Naive B cell (primary cell): ENCODE measurements around the gene INHA. TPM values are rescaled to one million over a fixed set of nuclear protein-coding genes. Genes with fewer than 3 reads are reported as not detected.

Experiments used
- ATAC-seq, 2 donors: fragments of 150-1000 bp; cut with Tn5 transposase; 2 replicates each; pipeline ENCODE4 v1.10.0; 2021; ENCODE audit warnings: low read depth in 2 of 2, mild to moderate bottlenecking in 2 of 2, moderate library complexity in 2 of 2
- DNase-seq: peaks from one replicate; pipeline ENCODE4 v3.0.0; 2022
- H3K27ac Mint-ChIP-seq, 6 donors: one replicate each; pipeline ENCODE4 v1.8.0; 2020 to 2022; ENCODE audit warnings: mild to moderate bottlenecking in 6 of 6, mixed read lengths in 6 of 6, moderate library complexity in 5 of 6, inconsistent platforms in 2 of 6
- H3K27me3 Mint-ChIP-seq, 3 donors: one replicate each; pipeline ENCODE4 v1.8.0; 2021 to 2022; ENCODE audit warnings: mixed read lengths in 3 of 3, mild to moderate bottlenecking in 1 of 3
- H3K36me3 Mint-ChIP-seq, 2 donors: one replicate each; pipeline ENCODE4 v1.8.0; 2020 to 2022; ENCODE audit warnings: mixed read lengths in 2 of 2, inconsistent platforms in 1 of 2, mild to moderate bottlenecking in 1 of 2
- H3K4me1 Mint-ChIP-seq, 3 donors: one replicate each; pipeline ENCODE4 v1.8.0; 2020 to 2022; ENCODE audit warnings: mixed read lengths in 3 of 3, inconsistent platforms in 1 of 3, mild to moderate bottlenecking in 1 of 3, moderate library complexity in 1 of 3
- H3K4me3 Mint-ChIP-seq, 8 donors: one replicate each; pipeline ENCODE4 v1.8.0; 2020 to 2022; ENCODE audit warnings: mild to moderate bottlenecking in 8 of 8, mixed read lengths in 8 of 8, moderate library complexity in 8 of 8, inconsistent platforms in 2 of 8
- H3K9me3 Mint-ChIP-seq, 7 donors: one replicate each; pipeline ENCODE4 v1.8.0; 2020 to 2022; ENCODE audit warnings: mixed read lengths in 7 of 7, mild to moderate bottlenecking in 5 of 7, inconsistent platforms in 2 of 7, moderate library complexity in 1 of 7
- polyA plus RNA-seq, 6 donors: library from polyadenylated mRNA; unstranded; fragments of 300-500 nt; fragmentation: Illumina TruSeq; gene quantifications; one replicate each; pipeline ENCODE4 v1.2.3, GENCODE V29; 2021; ENCODE audit warnings: low read depth in 6 of 6

The INHA gene, protein sequence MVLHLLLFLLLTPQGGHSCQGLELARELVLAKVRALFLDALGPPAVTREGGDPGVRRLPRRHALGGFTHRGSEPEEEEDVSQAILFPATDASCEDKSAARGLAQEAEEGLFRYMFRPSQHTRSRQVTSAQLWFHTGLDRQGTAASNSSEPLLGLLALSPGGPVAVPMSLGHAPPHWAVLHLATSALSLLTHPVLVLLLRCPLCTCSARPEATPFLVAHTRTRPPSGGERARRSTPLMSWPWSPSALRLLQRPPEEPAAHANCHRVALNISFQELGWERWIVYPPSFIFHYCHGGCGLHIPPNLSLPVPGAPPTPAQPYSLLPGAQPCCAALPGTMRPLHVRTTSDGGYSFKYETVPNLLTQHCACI
- not detected for polyA plus RNA-seq

DNA sequence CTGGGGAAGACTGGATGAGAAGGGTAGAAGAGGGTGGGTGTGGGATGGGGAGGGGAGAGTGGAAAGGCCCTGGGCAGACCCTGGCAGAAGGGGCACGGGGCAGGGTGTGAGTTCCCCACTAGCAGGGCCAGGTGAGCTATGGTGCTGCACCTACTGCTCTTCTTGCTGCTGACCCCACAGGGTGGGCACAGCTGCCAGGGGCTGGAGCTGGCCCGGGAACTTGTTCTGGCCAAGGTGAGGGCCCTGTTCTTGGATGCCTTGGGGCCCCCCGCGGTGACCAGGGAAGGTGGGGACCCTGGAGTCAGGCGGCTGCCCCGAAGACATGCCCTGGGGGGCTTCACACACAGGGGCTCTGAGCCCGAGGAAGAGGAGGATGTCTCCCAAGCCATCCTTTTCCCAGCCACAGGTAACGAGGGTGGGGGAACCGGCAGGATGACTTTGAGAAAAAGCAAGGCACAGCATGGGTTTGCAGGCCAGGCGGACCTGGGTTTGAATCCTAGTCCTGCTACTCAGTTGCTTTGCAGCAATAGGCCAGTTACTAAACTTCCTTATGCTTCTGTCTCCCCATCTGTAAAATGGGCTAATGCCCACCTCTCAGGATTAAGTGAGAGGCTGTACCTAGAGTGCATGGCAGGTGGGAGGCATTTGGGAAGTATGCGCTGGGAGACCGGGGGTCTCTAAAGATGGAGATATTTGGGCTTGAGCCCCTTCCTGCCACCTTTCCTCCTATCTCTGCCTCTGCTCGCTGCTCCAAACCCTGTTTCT is at the start of gene INHA:
Gene INHA, plus strand, starts transcription at position 74 of the 765 bp plus-strand sequence. Its CDS starts 65 bp downstream, at position 139.
- Mint-ChIP-seq H3K36me3 (no peaks in the 10 kb centered on the region), H3K9me3 (no peaks in the 10 kb centered on the region), H3K27me3 (peaks cover 40 to 81% (median 74%) of the 10 kb centered on the region in 3 donors), H3K4me1 (peaks cover 5 to 7% (median 7%) of the 10 kb centered on the region in 3 donors), H3K27ac (no peak within 1 kb of the TSS), H3K4me3 (peak within 1 kb of the TSS in 7 of 8 donors; percentile 19 to 73 (median 42))
- DNase-seq (no peak), ATAC-seq (no peak)

DNA sequence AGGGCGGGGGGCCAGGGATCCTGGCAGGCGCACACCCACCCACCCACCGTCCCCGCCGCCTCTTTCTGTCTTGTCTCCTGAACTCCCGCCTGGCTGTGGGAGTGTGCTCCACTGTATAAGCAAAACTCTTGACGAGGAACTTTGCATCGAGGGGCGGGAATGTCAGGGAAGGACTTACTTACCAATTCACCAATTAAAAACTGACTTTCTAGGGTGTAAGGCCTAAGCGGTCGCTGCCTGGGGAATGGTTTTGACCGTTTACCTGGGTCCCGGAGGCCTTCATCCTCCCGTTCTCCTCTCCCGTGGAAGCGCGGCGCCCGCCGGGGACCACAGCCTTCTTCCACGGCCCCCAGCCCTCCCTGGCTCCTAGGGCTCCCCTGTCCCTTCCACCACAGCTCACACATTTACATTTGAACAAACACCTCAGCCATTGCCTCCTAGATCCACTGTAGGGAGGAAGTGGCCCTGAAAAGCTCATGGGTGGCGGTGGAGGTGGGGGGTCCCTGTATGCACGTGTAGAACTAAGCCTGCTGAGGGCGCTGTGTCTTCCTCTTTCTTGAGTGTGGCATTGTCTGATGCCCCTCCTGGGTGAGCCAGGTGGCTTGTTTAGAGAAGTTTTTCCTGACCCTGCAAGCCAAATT is 49.0 kb upstream of the INHA start:
- DNase-seq (no peak), ATAC-seq (peak; percentile 62 to 66)
- no peaks in the 10 kb centered on the region for H3K9me3 Mint-ChIP-seq
- no peak overlapping the region for H3K27ac Mint-ChIP-seq
- H3K4me3 Mint-ChIP-seq: peak overlapping the region in 5 of 8 donors; percentile 17 to 66 (median 59)
- H3K4me1 Mint-ChIP-seq: peaks cover 14 to 18% (median 15%) of the 10 kb centered on the region in 3 donors
- peaks cover 0 to 11% of the 10 kb centered on the region in 2 donors for H3K36me3 Mint-ChIP-seq
- H3K27me3 Mint-ChIP-seq: peaks cover 71 to 90% (median 86%) of the 10 kb centered on the region in 3 donors

DNA sequence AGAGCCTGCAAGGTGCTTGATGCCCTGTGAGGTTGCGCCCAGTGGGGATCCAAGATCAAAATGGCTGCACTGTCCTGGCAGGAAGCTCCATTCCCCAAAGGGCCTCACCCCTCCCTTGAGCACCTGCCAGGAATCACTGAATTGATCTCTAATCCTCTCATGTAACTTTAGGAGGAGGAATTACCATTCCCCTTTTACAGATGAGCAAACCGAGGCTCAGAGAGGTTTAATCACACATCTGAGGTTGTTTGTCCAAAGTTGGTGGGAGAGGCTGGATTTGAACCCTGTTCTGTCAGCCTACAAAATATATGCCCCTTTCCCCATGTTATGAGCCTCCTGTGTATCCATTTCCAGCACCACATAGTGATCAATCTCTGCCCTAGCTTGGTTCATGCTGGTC is 47.3 kb upstream of the INHA start:
- H3K4me1 Mint-ChIP-seq: peaks cover 14 to 20% (median 15%) of the 10 kb centered on the region in 3 donors
- H3K27ac Mint-ChIP-seq: no peak overlapping the region
- H3K9me3 Mint-ChIP-seq: no peaks in the 10 kb centered on the region
- H3K4me3 Mint-ChIP-seq: no peak overlapping the region
- no peak for ATAC-seq
- peaks cover 74 to 90% (median 82%) of the 10 kb centered on the region in 3 donors for H3K27me3 Mint-ChIP-seq
- H3K36me3 Mint-ChIP-seq: peaks cover 0 to 11% of the 10 kb centered on the region in 2 donors
- DNase-seq: no peak

DNA sequence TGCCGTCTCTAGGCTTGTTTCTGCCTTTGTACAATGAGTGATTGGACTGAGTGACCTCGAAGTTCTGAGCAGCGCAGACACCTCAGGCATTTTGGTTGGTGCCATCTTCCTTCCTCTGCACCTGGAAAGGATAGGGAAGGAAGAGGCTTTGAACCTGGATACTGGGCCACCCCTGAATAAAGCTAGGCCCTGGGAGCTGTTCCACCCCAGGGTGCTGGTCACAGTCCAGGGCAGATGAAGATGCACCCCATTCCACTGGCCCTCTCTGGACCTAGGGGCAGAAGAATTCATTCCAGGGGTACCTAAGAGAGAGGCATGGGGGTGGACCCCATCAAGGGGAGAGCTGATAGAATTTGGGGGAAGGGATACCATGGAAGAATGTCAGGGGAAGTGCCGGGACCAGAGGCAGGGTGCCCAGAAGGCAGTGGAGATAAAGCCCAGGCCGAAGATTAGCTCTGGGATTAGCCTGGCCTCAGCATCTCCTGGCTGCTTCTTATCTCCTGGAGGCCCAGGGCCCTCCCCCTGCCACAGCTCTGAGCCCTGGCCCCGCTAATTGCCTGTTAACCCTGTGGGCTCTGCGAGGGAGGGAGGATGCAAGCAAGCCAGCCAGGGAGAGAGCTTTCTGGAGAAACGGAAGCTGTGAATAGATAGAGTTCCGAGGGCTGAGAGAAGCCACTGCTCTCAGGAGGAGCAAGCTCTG is 46.4 kb upstream of the INHA start:
- H3K27me3 Mint-ChIP-seq: peaks cover 73 to 90% (median 82%) of the 10 kb centered on the region in 3 donors

DNA sequence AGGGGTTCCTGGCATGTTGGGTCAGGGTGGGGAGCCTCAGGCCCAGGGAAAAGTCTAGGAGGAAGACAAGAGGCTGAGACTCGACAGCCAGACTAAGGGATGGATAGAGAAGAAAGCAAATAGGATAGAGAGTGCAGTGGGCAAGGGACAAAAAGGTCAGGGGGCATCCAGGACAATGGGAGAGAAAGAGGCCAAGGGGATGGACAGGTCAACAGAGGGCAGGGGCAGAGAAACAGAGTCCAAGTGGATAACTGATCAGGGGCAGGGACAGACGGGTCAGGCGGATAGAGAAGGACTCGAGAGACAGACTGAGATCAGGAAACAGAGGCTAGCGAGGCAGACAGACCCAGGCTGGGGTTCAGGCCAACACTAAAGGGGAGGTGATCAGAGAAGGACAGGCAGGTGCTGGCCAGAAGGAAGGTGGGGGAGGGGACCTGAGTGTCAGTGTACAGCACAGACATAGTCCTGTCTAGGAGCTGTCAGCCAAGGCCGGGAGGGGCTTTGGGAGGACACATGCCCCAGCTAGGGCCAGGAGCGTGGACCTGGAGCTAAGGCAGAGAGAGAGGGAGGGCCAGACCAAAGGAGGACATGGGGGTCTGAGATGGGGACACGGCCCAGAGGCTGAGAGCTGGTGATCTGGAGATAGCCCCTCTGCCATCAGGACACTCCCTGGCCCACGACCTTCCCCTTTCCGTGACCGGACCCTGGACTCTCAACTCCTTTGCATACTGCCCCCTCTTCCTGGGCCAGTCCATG is 45.6 kb upstream of the INHA start:
- no peak for DNase-seq
- no peaks in the 10 kb centered on the region for H3K9me3 Mint-ChIP-seq
- peaks cover 78 to 90% (median 82%) of the 10 kb centered on the region in 3 donors for H3K27me3 Mint-ChIP-seq
- no peak overlapping the region for H3K4me3 Mint-ChIP-seq
- peak overlapping the region in 1 of 6 donors; percentile 81 for H3K27ac Mint-ChIP-seq
- peaks cover 0 to 8% of the 10 kb centered on the region in 2 donors for H3K36me3 Mint-ChIP-seq
- peaks cover 18 to 21% (median 19%) of the 10 kb centered on the region in 3 donors for H3K4me1 Mint-ChIP-seq
- no peak for ATAC-seq

More for the DNA sequence above, 46.4 kb upstream of the INHA start:
- H3K27ac Mint-ChIP-seq: no peak overlapping the region
- no peak overlapping the region for H3K4me3 Mint-ChIP-seq
- DNase-seq (no peak), ATAC-seq (no peak)
- peaks cover 20 to 26% (median 21%) of the 10 kb centered on the region in 3 donors for H3K4me1 Mint-ChIP-seq
- H3K9me3 Mint-ChIP-seq: no peaks in the 10 kb centered on the region
- H3K36me3 Mint-ChIP-seq: peaks cover 0 to 11% of the 10 kb centered on the region in 2 donors

DNA sequence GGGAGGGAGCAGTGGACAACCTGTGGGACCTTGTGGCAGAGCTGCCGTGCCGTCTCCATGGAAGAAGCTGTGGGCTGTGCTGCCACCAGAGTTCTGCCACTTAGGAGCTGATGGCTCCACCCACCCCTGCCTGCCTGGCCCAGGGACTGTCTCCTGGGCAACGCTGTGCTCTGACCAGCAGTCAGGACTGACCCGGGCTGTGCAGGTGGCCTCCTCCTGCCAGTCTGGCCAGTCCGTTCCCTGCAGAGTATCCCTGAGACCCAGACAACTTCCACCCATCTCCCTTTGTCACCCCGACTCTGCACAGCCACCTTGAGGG is 45.1 kb upstream of the INHA start:
- peaks cover 13 to 16% (median 14%) of the 10 kb centered on the region in 3 donors for H3K4me1 Mint-ChIP-seq
- H3K9me3 Mint-ChIP-seq: no peaks in the 10 kb centered on the region
- peaks cover 73 to 89% (median 80%) of the 10 kb centered on the region in 3 donors for H3K27me3 Mint-ChIP-seq
- H3K4me3 Mint-ChIP-seq: no peak overlapping the region
- peaks cover 0 to 3% of the 10 kb centered on the region in 2 donors for H3K36me3 Mint-ChIP-seq
- H3K27ac Mint-ChIP-seq: peak overlapping the region in 1 of 6 donors; percentile 60
- DNase-seq: no peak
- no peak for ATAC-seq

DNA sequence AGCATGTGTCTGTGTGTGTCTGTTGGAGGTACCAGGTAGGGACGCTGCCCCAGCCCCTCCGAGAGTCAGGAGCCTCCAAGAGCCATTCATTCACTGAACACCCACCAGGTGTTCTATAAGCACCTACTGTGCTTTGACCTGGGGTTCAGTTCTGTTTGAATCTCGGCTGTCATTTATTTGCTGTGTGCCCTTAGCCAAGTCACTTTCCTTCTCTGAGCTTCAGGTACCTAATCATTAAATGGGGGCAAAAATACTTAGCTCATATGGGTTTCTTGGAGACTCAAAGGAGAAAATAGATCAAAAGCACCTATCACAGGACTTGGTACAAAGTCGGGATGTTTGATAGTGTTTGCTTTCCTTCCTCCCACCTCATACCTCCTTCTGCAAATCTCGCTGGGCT is 44.6 kb upstream of the INHA start:
- H3K4me1 Mint-ChIP-seq: peaks cover 11 to 15% (median 12%) of the 10 kb centered on the region in 3 donors
- H3K27ac Mint-ChIP-seq: no peak overlapping the region
- no peaks in the 10 kb centered on the region for H3K9me3 Mint-ChIP-seq
- ATAC-seq (no peak), DNase-seq (no peak)
- no peak overlapping the region for H3K4me3 Mint-ChIP-seq
- peaks cover 71 to 89% (median 79%) of the 10 kb centered on the region in 3 donors for H3K27me3 Mint-ChIP-seq
- H3K36me3 Mint-ChIP-seq: no peaks in the 10 kb centered on the region

DNA sequence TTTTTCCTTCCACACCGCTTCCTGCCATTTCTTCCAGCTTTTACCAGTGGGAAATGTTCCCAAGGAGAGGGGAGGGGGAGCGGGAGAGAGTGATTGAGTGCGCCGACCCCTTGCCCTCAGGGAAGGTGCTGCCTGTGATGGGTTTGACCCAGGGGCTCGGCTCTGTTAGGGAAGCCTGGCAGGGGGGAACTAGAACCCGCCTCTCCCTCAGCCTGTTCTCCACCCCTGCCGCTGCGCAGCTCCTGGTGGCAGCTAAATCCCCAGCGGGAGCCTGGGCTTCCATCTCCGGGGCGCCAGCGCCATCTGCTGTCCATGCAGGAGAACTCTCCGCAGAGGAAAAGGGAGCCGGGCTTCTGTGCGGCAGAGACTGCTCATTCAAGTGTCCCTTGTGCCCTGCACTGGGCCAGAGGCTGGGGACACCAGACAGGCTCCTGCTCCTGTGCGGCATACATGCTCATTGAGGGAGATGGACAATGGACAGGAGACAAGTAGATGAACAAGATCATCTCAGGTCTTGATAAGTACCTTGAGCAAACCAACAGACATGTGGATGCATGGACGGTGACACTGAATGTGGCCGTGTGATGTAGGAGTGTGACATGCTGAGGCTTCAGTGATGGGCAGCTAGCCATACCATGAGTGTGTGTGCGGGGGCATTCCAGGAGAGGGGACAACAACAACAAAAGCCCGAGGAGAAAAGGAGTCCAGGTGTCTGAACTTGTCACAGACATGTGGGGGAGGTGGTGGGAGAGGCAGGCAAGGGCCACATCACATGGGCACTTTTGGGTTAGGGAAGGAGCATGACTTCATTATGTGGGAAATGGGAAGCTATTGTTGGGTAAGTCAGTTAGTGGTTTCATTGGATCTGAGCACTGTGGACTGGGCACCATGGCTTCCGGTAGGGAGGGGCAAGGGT is 41.8 kb upstream of the INHA start:
- no peak overlapping the region for H3K27ac Mint-ChIP-seq
- H3K4me3 Mint-ChIP-seq: peak overlapping the region in 1 of 8 donors; percentile 67
- no peaks in the 10 kb centered on the region for H3K36me3 Mint-ChIP-seq
- no peaks in the 10 kb centered on the region for H3K9me3 Mint-ChIP-seq
- H3K27me3 Mint-ChIP-seq: peaks cover 56 to 83% (median 79%) of the 10 kb centered on the region in 3 donors
- ATAC-seq (peak; percentile 84 to 91), DNase-seq (peak; percentile 72)
- peaks cover 6 to 9% (median 8%) of the 10 kb centered on the region in 3 donors for H3K4me1 Mint-ChIP-seq

DNA sequence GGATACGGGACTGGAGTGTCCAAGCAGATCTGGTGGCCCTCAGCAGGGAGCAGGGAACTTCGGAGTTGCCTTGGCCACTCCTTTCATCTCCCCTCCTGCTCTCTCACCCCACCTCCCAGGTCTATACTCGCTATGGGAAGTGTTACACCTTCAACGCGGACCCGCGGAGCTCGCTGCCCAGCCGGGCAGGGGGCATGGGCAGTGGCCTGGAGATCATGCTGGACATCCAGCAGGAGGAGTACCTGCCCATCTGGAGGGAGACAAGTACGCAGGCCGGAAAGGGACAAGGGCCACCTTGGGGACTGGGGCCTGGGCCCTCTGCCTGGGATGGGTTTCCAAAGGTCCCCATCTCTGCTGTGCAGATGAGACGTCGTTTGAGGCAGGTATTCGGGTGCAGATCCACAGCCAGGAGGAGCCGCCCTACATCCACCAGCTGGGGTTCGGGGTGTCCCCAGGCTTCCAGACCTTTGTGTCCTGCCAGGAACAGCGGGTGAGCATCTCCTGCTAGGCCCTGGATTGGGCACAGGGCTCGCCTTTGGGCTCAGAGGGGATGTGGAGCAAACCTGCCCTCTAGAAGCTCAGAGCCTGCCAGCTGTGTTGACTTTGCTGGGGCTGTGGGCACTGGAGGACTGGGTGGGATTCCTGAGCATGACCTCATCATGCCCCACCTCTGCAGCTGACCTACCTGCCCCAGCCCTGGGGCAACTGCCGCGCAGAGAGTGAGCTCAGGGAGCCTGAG is 40.3 kb upstream of the INHA start:
- Mint-ChIP-seq H3K4me3 (no peak overlapping the region), H3K36me3 (no peaks in the 10 kb centered on the region), H3K27ac (no peak overlapping the region), H3K9me3 (no peaks in the 10 kb centered on the region), H3K4me1 (peaks cover 6 to 11% (median 8%) of the 10 kb centered on the region in 3 donors), H3K27me3 (peaks cover 52 to 83% (median 78%) of the 10 kb centered on the region in 3 donors)
- DNase-seq: no peak
- ATAC-seq: no peak

DNA sequence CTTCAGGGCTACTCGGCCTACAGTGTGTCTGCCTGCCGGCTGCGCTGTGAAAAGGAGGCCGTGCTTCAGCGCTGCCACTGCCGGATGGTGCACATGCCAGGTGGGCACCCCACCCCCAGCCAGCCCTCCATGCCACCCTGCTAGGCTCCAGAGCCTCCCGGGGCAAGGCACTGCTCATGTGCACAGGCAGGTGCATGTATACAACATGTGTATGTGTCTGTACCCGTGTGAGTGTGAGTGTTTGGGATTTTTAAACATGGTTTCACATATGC is 39.8 kb upstream of the INHA start:
- H3K27me3 Mint-ChIP-seq: peaks cover 48 to 83% (median 78%) of the 10 kb centered on the region in 3 donors

DNA sequence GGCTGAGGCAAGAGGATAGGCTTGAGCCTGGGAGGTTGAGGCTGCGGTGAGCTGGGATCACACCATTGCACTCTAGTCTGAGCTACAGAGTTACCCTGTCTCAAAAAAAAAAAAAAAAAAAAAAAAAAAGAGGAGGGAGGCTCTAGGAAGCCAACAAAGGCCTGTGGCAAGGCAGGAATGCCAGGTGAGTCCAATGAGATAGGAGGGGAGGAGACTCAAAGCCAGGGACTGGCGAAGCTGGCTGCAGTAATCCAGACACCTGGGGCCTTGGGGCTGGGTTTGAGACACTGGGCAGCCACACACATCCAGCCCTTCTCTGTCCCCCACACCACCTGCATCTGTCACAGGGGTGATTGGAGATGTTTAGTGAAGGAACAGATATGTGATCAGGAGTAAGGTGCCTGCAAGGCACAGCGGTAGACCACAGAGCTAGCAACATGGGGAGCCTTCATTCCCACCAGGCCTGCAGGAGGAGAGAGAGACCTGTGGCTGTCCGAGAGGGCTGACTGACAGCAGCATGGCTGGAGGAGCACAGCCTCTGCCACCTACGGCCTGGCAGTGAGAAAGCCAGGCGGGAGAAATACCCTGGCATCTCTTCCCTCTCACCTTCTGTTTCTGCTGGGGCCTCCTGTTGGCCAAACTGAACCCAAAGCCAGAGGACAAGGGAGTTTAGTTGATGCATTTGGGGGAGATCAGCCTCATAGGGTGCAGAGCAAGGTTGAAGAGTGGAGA is 38.0 kb upstream of the INHA start:
- DNase-seq (no peak), ATAC-seq (no peak)
- Mint-ChIP-seq H3K4me1 (peaks cover 6 to 11% (median 8%) of the 10 kb centered on the region in 3 donors), H3K4me3 (no peak overlapping the region), H3K27ac (no peak overlapping the region), H3K36me3 (no peaks in the 10 kb centered on the region), H3K27me3 (peaks cover 32 to 83% (median 83%) of the 10 kb centered on the region in 3 donors), H3K9me3 (no peaks in the 10 kb centered on the region)

More for the DNA sequence above, 39.8 kb upstream of the INHA start:
- H3K4me1 Mint-ChIP-seq: peaks cover 6 to 11% (median 8%) of the 10 kb centered on the region in 3 donors
- no peak overlapping the region for H3K4me3 Mint-ChIP-seq
- H3K27ac Mint-ChIP-seq: no peak overlapping the region
- DNase-seq (no peak), ATAC-seq (no peak)
- H3K36me3 Mint-ChIP-seq: no peaks in the 10 kb centered on the region
- H3K9me3 Mint-ChIP-seq: no peaks in the 10 kb centered on the region
